Vagina (tissue), 2 donors: ENCODE data around the gene LRMDA. TPM values are rescaled to one million over a fixed set of nuclear protein-coding genes. Genes with fewer than 3 reads are reported as not detected.
A peak's percentile ranks its signal among the peaks of the same experiment; 100 is the strongest.

Experiments
- DNase-seq, 2 donors: peaks; one replicate each; pipeline ENCODE4 v3.0.0-alpha.2; 2017; ENCODE audit errors: extremely low spot score in 2 of 2
- H3K27ac ChIP-seq: fragments of 200-600 bp; sonication (generic); one replicate; pipeline ENCODE4 v1.5.1; 2019
- H3K27me3 ChIP-seq: fragments of 200-600 bp; sonication (generic); one replicate; pipeline ENCODE4 v1.5.1; 2019
- H3K36me3 ChIP-seq, 2 donors: fragments of 200-600 bp; sonication (generic); one replicate each; pipeline ENCODE4 v1.5.1; 2017 to 2019
- H3K4me1 ChIP-seq: fragments of 200-600 bp; sonication (generic); one replicate; pipeline ENCODE4 v1.5.1; 2019
- H3K4me3 ChIP-seq, 2 donors: fragments of 200-600 bp; sonication (generic); 1 replicate in 1 of 2; 2 replicates in 1 of 2; pipeline ENCODE4 v1.5.1; 2016 to 2019
- H3K9me3 ChIP-seq: fragments of 200-600 bp; sonication (generic); one replicate; pipeline ENCODE4 v1.5.1; 2019
- CTCF ChIP-seq, 3 experiments: fragments of 450-650 bp in 2 of 3; fragments of 200-600 bp in 1 of 3; sonication (generic) in 1 of 3; IDR thresholded peaks; one replicate each; pipeline ENCODE4 v1.5.1; 2017 to 2019; ENCODE audit warnings: antibody characterized with exemption in 3 of 3, mild to moderate bottlenecking in 2 of 3, moderate library complexity in 2 of 3
- POLR2A ChIP-seq, 2 donors: fragments of 450-650 bp; IDR thresholded peaks; one replicate each; pipeline ENCODE4 v1.6.1; 2017; ENCODE audit warnings: antibody characterized with exemption in 2 of 2, mild to moderate bottlenecking in 2 of 2, moderate library complexity in 2 of 2
- POLR2AphosphoS5 ChIP-seq, 2 donors: sonication (generic); formaldehyde crosslinking; IDR thresholded peaks; one replicate each; pipeline ENCODE4 v1.9.0; 2017; ENCODE audit warnings: antibody characterized with exemption in 2 of 2, mild to moderate bottlenecking in 2 of 2, low read depth in 1 of 2; ENCODE audit not compliant: insufficient read depth in 1 of 2
- intact Hi-C: fragments of 100-400 bp; cut with DNase I; formaldehyde crosslinking; loops from one replicate; pipeline ENCODE4 v1.15.1; 2023
- total RNA-seq: library from RNA; depleted of rRNA; stranded (reverse); fragments of >200 nt; gene quantifications from one replicate; pipeline ENCODE4 v1.2.3, GENCODE V29; 2016

Gene LRMDA
- total RNA-seq, 1 donor from 2014 or later: 22.6 TPM

GRCh38 chr10:76547352-76547972 lies 1116.0 kb downstream of the LRMDA start:
- H3K27ac ChIP-seq: no peak overlapping the region
- no peak for DNase-seq
- H3K9me3 ChIP-seq: no peaks in the 10 kb centered on the region
- H3K36me3 ChIP-seq: no peaks in the 10 kb centered on the region
- TF ChIP-seq POLR2A (IDR thresholded peaks at IDR 0.05): no peak
- TF ChIP-seq CTCF (IDR thresholded peaks at IDR 0.05): peak in 2 of 3 experiments; percentile 50 to 79
- TF ChIP-seq POLR2AphosphoS5 (IDR thresholded peaks at IDR 0.05; ENCODE audit: insufficient read depth in 1 of 2, low read depth in 1 of 2): peak in 1 of 2 donors; percentile 41
- no peaks in the 10 kb centered on the region for H3K27me3 ChIP-seq
- peaks cover 36% of the 10 kb centered on the region for H3K4me1 ChIP-seq
- H3K4me3 ChIP-seq: no peak overlapping the region
- intact Hi-C loops: loop anchor here (10.0 kb wide), 1 partner anchor 1153 kb away; no protein-coding TSS in a partner anchor

- H3K9me3 ChIP-seq: no peaks in the 10 kb centered on the region
- peak overlapping the region; percentile 28 for H3K27ac ChIP-seq
- H3K27me3 ChIP-seq: no peaks in the 10 kb centered on the region
- no peak for TF ChIP-seq POLR2AphosphoS5 (IDR thresholded peaks at IDR 0.05; ENCODE audit: insufficient read depth in 1 of 2, low read depth in 1 of 2)
- TF ChIP-seq CTCF (IDR thresholded peaks at IDR 0.05): no peak
- TF ChIP-seq POLR2A (IDR thresholded peaks at IDR 0.05): no peak
- H3K4me3 ChIP-seq: no peak overlapping the region
- DNase-seq: no peak
- H3K4me1 ChIP-seq: peaks cover 46% of the 10 kb centered on the region
- intact Hi-C loops: loop anchor here (10.0 kb wide), 1 partner anchor 1154 kb away; no protein-coding TSS in a partner anchor
- H3K36me3 ChIP-seq: no peaks in the 10 kb centered on the region
These were observed 1117.3 kb downstream of the LRMDA start for GRCh38 chr10:76548716-76549115.

GRCh38 chr10:76549171-76549570 lies 1117.7 kb downstream of the LRMDA start:
- TF ChIP-seq CTCF (IDR thresholded peaks at IDR 0.05) (no peak), POLR2A (IDR thresholded peaks at IDR 0.05) (no peak), POLR2AphosphoS5 (IDR thresholded peaks at IDR 0.05; ENCODE audit: insufficient read depth in 1 of 2, low read depth in 1 of 2) (no peak)
- Histone ChIP-seq H3K36me3 (no peaks in the 10 kb centered on the region), H3K27ac (peak overlapping the region; percentile 28), H3K4me1 (peaks cover 50% of the 10 kb centered on the region), H3K4me3 (no peak overlapping the region), H3K9me3 (no peaks in the 10 kb centered on the region), H3K27me3 (no peaks in the 10 kb centered on the region)
- DNase-seq: no peak
- intact Hi-C loops: loop anchor here (10.0 kb wide), 1 partner anchor 1154 kb away; no protein-coding TSS in a partner anchor

GRCh38 chr10:76550806-76551205 lies 1119.4 kb downstream of the LRMDA start:
- Histone ChIP-seq H3K4me1 (peaks cover 63% of the 10 kb centered on the region), H3K9me3 (no peaks in the 10 kb centered on the region), H3K27me3 (no peaks in the 10 kb centered on the region), H3K27ac (peak overlapping the region; percentile 67), H3K36me3 (no peaks in the 10 kb centered on the region), H3K4me3 (no peak overlapping the region)
- TF ChIP-seq POLR2A (IDR thresholded peaks at IDR 0.05): no peak
- peak in 1 of 2 donors; percentile 14 for TF ChIP-seq POLR2AphosphoS5 (IDR thresholded peaks at IDR 0.05; ENCODE audit: insufficient read depth in 1 of 2, low read depth in 1 of 2)
- no peak for DNase-seq
- intact Hi-C loops: loop anchor here (10.0 kb wide), 1 partner anchor 444 kb away; no protein-coding TSS in a partner anchor

GRCh38 chr10:76552091-76552873 lies 1120.9 kb downstream of the LRMDA start:
- H3K27me3 ChIP-seq: no peaks in the 10 kb centered on the region
- peaks cover 57% of the 10 kb centered on the region for H3K4me1 ChIP-seq
- no peak overlapping the region for H3K4me3 ChIP-seq
- peak overlapping the region; percentile 67 for H3K27ac ChIP-seq
- DNase-seq: no peak
- H3K36me3 ChIP-seq: no peaks in the 10 kb centered on the region
- no peaks in the 10 kb centered on the region for H3K9me3 ChIP-seq
- intact Hi-C loops: loop anchor here (10.0 kb wide), 1 partner anchor 443 kb away; no protein-coding TSS in a partner anchor
- TF ChIP-seq POLR2AphosphoS5 (IDR thresholded peaks at IDR 0.05; ENCODE audit: insufficient read depth in 1 of 2, low read depth in 1 of 2): no peak
- TF ChIP-seq POLR2A (IDR thresholded peaks at IDR 0.05): no peak
- TF ChIP-seq CTCF (IDR thresholded peaks at IDR 0.05): no peak
